ENCODE results near the gene KCNH3. TPM values are rescaled to one million over a fixed set of nuclear protein-coding genes. Genes with fewer than 3 reads are reported as not detected.

The KCNH3 gene
- total and polyA plus RNA-seq, 4 donors = 0.07 to 0.24 (median 0.19) TPM; not detected in 1

DNA sequence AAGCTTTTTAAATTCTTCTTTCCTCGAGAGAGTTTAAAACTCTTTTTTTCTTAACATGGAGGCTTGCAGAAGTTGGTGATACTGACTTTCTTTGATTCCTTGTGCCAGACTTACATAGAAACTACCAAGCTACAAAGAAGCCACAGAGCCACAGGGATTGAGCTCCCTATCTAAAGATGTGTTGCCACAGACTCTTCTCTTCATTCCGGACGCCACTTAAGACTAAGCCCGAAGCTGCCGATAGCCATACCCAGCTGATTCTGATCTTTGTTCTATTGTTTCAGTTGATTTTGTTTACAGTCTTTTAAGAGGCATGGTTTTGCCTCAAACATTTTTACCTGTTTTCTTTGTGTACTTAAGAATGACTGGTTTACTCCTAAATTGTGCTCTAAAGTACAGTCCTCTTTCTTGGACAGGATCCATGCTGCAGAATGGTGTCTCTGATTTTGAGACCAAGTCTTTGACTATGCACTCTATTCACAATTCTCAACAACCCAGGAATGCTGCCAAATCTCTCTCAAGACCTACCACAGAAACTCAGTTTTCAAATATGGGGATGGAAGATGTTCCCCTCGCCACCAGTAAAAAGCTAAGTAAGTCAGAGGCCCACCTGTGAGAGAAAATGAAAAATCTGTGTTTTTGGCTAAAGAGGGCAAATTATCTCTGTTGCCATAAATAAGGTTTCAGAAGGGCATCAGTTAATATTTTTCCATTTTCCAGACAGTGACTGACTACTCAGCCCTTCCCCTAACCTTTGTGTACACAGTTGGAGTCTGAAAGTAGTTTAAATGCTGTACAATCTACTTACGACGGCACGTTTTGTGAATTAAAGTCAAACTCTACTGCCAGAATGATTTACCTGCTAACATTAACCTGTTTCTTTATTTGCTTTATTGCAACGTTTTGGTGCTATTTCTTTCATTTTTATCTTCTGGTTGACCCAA is 42.1 kb upstream of the KCNH3 start:
- WGBS = 90% methylated on average over 10 of the region's 10 CpGs
- Histone ChIP-seq H3K9ac (ENCODE audit: low read depth in 1 of 2, low read length in 2 of 2) (no peak overlapping the region), H3K36me3 (ENCODE audit: control insufficient read depth in 4 of 4, insufficient read depth in 3 of 4, low read depth in 1 of 4, low read length in 3 of 4) (peaks cover 0 to 4% (median 0%) of the 10 kb centered on the region in 4 donors)

More for the DNA sequence above, 42.1 kb upstream of the KCNH3 start:
- Histone ChIP-seq H3K4me1 (ENCODE audit: control insufficient read depth in 4 of 4, insufficient read depth in 4 of 4, low read length in 3 of 4) (no peaks in the 10 kb centered on the region), H3K4me3 (ENCODE audit: low read depth in 1 of 3, low read length in 3 of 3) (no peak overlapping the region), H3K27ac (ENCODE audit: low read depth in 1 of 2, low read length in 2 of 2) (no peak overlapping the region), H3K27me3 (ENCODE audit: control insufficient read depth in 4 of 4, insufficient read depth in 4 of 4, low read length in 3 of 4) (no peaks in the 10 kb centered on the region), H3K9me3 (ENCODE audit: control insufficient read depth in 4 of 4, low read length in 3 of 4) (no peaks in the 10 kb centered on the region)
- TF ChIP-seq YY1 (IDR thresholded peaks at IDR 0.05) = no peak
- TF ChIP-seq, protein P1, sequence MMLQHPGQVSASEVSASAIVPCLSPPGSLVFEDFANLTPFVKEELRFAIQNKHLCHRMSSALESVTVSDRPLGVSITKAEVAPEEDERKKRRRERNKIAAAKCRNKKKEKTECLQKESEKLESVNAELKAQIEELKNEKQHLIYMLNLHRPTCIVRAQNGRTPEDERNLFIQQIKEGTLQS (IDR thresholded peaks at IDR 0.05) = no peak
- TF ChIP-seq JUND (IDR thresholded peaks at IDR 0.05) = no peak
- no peak for TF ChIP-seq NR2F2 (IDR thresholded peaks at IDR 0.05)
- TF ChIP-seq HNF4A (conservative IDR thresholded peaks at IDR 0.05) = no peak
- TF ChIP-seq, protein P2, sequence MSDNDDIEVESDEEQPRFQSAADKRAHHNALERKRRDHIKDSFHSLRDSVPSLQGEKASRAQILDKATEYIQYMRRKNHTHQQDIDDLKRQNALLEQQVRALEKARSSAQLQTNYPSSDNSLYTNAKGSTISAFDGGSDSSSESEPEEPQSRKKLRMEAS (IDR thresholded peaks at IDR 0.05) = no peak
- no peak for TF ChIP-seq HNF4G (IDR thresholded peaks at IDR 0.05)
- TF ChIP-seq, protein P3, sequence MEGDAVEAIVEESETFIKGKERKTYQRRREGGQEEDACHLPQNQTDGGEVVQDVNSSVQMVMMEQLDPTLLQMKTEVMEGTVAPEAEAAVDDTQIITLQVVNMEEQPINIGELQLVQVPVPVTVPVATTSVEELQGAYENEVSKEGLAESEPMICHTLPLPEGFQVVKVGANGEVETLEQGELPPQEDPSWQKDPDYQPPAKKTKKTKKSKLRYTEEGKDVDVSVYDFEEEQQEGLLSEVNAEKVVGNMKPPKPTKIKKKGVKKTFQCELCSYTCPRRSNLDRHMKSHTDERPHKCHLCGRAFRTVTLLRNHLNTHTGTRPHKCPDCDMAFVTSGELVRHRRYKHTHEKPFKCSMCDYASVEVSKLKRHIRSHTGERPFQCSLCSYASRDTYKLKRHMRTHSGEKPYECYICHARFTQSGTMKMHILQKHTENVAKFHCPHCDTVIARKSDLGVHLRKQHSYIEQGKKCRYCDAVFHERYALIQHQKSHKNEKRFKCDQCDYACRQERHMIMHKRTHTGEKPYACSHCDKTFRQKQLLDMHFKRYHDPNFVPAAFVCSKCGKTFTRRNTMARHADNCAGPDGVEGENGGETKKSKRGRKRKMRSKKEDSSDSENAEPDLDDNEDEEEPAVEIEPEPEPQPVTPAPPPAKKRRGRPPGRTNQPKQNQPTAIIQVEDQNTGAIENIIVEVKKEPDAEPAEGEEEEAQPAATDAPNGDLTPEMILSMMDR (IDR thresholded peaks at IDR 0.05; ENCODE audit: low read depth, low read length, missing input control) = no peak
- no peak for TF ChIP-seq FOXA2 (IDR thresholded peaks at IDR 0.05)
- TF ChIP-seq GABPA (IDR thresholded peaks at IDR 0.05 in 1 of 2, conservative IDR thresholded peaks at IDR 0.05 in 1 of 2) = no peak
- TF ChIP-seq, protein P4, sequence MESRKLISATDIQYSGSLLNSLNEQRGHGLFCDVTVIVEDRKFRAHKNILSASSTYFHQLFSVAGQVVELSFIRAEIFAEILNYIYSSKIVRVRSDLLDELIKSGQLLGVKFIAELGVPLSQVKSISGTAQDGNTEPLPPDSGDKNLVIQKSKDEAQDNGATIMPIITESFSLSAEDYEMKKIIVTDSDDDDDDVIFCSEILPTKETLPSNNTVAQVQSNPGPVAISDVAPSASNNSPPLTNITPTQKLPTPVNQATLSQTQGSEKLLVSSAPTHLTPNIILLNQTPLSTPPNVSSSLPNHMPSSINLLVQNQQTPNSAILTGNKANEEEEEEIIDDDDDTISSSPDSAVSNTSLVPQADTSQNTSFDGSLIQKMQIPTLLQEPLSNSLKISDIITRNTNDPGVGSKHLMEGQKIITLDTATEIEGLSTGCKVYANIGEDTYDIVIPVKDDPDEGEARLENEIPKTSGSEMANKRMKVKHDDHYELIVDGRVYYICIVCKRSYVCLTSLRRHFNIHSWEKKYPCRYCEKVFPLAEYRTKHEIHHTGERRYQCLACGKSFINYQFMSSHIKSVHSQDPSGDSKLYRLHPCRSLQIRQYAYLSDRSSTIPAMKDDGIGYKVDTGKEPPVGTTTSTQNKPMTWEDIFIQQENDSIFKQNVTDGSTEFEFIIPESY (IDR thresholded peaks at IDR 0.05) = no peak
- TF ChIP-seq RAD21 (IDR thresholded peaks at IDR 0.05) = no peak
- no peak for TF ChIP-seq FOXA1 (IDR thresholded peaks at IDR 0.05)
- TF ChIP-seq TAF1 (conservative IDR thresholded peaks at IDR 0.05) = no peak
- TF ChIP-seq, protein P5, sequence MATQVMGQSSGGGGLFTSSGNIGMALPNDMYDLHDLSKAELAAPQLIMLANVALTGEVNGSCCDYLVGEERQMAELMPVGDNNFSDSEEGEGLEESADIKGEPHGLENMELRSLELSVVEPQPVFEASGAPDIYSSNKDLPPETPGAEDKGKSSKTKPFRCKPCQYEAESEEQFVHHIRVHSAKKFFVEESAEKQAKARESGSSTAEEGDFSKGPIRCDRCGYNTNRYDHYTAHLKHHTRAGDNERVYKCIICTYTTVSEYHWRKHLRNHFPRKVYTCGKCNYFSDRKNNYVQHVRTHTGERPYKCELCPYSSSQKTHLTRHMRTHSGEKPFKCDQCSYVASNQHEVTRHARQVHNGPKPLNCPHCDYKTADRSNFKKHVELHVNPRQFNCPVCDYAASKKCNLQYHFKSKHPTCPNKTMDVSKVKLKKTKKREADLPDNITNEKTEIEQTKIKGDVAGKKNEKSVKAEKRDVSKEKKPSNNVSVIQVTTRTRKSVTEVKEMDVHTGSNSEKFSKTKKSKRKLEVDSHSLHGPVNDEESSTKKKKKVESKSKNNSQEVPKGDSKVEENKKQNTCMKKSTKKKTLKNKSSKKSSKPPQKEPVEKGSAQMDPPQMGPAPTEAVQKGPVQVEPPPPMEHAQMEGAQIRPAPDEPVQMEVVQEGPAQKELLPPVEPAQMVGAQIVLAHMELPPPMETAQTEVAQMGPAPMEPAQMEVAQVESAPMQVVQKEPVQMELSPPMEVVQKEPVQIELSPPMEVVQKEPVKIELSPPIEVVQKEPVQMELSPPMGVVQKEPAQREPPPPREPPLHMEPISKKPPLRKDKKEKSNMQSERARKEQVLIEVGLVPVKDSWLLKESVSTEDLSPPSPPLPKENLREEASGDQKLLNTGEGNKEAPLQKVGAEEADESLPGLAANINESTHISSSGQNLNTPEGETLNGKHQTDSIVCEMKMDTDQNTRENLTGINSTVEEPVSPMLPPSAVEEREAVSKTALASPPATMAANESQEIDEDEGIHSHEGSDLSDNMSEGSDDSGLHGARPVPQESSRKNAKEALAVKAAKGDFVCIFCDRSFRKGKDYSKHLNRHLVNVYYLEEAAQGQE (IDR thresholded peaks at IDR 0.05) = no peak
- no peak for TF ChIP-seq RXRA (IDR thresholded peaks at IDR 0.05)
- DNase-seq (ENCODE audit: low spot score) = no peak
